ENCODE measurements around the gene CDAN1. TPM values are rescaled to one million over a fixed set of nuclear protein-coding genes. Genes with fewer than 3 reads are reported as not detected.
A peak's percentile ranks its signal among the peaks of the same experiment; 100 is the strongest.
"Not testable (repeated sequence)": the region's sequence is repeated elsewhere in the genome, so short reads cannot be mapped to it uniquely, and the experiment has no call there.

The CDAN1 gene
- polyA plus RNA-seq, 4 donors, result 3.1 to 17.1 (median 5.9) TPM

DNA sequence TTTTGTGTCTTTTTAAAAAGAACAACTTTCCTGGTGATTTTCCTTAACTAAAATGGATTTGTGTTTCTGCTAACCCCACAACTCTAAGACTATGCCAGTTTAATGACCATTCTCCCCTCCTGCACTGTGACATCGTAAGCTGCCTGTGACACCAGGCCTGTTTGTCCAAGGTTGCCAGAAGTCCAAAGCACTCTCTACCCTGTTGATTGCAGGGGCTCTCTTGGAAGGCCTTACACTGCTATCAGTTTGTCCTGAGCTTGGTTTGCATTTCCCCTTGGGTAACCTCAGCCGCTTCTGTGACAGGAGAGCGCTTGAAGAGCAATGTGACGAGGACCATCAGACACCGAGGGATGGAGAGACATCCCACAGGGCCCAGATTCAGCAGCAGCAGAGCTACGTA lies 55.8 kb downstream of the CDAN1 start:
- FAIRE-seq (no peak), DNase-seq (no peak)
- no peak overlapping the region for H3K27ac ChIP-seq (ENCODE audit: low read depth in 1 of 3, low read length in 2 of 3)
- 93 to 98% (median 94%) methylated on average over 6 of the region's 6 CpGs for WGBS, 3 donors
- peaks cover 0 to 24% (median 7%) of the 10 kb centered on the region in 3 donors for H3K36me3 ChIP-seq (ENCODE audit: control insufficient read depth in 3 of 3, insufficient read depth in 2 of 3, low read depth in 1 of 3, low read length in 3 of 3)
- H3K4me1 ChIP-seq (ENCODE audit: control insufficient read depth in 3 of 3, insufficient read depth in 2 of 3, low read depth in 1 of 3, low read length in 2 of 3), result no peaks in the 10 kb centered on the region
- H3K4me3 ChIP-seq (ENCODE audit: low read depth in 1 of 3, low read length in 3 of 3), result no peak overlapping the region
- no peaks in the 10 kb centered on the region for H3K27me3 ChIP-seq (ENCODE audit: control insufficient read depth in 3 of 3, insufficient read depth in 3 of 3, low read length in 3 of 3)
- no peaks in the 10 kb centered on the region for H3K9me3 ChIP-seq (ENCODE audit: control insufficient read depth in 2 of 2, insufficient read depth in 1 of 2, low read depth in 1 of 2, low read length in 1 of 2)

DNA sequence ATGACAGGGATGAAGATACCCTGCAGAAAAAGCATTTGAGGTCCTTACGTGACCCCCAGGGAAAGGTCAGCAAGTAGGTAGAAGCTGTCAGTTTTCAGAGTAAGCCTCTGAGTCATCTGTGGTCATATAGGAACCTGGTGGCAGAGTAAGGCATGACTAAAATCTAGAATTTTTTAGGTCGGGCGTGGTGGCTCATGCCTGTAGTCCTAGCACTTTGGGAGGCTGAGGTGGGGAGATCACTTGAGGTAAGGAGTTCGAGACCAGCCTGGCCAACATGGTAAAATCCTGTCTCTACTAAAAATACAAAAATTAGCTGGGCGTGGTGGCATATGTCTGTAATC lies 56.8 kb downstream of the CDAN1 start:
- peaks cover 0 to 21% (median 2%) of the 10 kb centered on the region in 3 donors for H3K36me3 ChIP-seq (ENCODE audit: control insufficient read depth in 3 of 3, insufficient read depth in 2 of 3, low read depth in 1 of 3, low read length in 3 of 3)
- H3K27ac ChIP-seq (ENCODE audit: low read depth in 1 of 3, low read length in 2 of 3); H3K4me1 ChIP-seq (ENCODE audit: control insufficient read depth in 3 of 3, insufficient read depth in 2 of 3, low read depth in 1 of 3, low read length in 2 of 3); H3K27me3 ChIP-seq (ENCODE audit: control insufficient read depth in 3 of 3, insufficient read depth in 3 of 3, low read length in 3 of 3); DNase-seq; H3K4me3 ChIP-seq (ENCODE audit: low read depth in 1 of 3, low read length in 3 of 3); H3K9me3 ChIP-seq (ENCODE audit: control insufficient read depth in 2 of 2, insufficient read depth in 1 of 2, low read depth in 1 of 2, low read length in 1 of 2); FAIRE-seq: not testable (repeated sequence)
- WGBS, 3 donors, result 74 to 86% (median 86%) methylated on average over 5 of the region's 5 CpGs

DNA sequence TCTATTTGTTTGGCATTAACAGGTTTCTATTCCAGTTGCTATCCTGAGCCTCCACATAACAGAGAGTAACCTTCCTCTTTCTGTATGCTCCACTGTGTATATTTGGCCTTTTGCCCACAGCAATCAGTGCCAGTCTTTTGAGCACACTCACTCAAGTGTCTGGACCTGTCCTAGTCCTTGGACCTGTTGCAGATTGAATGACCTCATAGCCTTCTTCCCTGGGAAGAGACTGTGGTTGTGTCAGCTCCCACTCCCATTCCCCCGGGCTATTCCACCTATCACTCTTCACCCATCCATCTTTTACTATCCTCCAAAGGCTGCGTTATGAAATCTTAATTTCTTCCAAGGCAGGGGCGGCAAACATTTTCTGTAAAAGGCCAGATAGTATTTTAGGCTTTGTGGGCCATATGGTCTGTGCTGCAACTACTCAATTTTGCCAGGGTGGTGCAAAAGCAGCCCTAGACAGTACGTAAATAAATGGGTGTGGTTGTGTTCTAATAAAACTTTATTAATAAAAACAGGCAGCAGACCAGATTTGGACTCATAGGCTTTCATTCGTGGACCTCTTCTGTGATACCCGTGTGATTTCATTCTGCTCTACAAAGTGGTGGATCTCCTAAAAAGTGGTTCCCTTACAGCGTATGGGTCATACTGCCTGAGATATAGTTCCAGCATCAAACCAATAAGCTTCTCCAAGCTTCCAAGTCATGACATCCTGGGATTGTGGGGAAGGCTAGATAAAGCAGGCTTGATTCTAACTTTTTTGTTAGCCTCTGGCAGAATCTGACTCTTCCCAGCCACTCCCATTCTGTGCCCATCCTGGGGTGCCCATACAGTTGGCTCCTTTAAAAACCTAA lies 57.4 kb downstream of the CDAN1 start:
- H3K9me3 ChIP-seq (ENCODE audit: control insufficient read depth in 2 of 2, insufficient read depth in 1 of 2, low read depth in 1 of 2, low read length in 1 of 2), result no peaks in the 10 kb centered on the region
- 80 to 92% (median 83%) methylated on average over 7 of the region's 7 CpGs for WGBS, 3 donors
- H3K4me1 ChIP-seq (ENCODE audit: control insufficient read depth in 3 of 3, insufficient read depth in 2 of 3, low read depth in 1 of 3, low read length in 2 of 3), result no peaks in the 10 kb centered on the region
- no peak for FAIRE-seq
- H3K27ac ChIP-seq (ENCODE audit: low read depth in 1 of 3, low read length in 2 of 3), result no peak overlapping the region
- H3K27me3 ChIP-seq (ENCODE audit: control insufficient read depth in 3 of 3, insufficient read depth in 3 of 3, low read length in 3 of 3), result no peaks in the 10 kb centered on the region
- peaks cover 0 to 18% (median 2%) of the 10 kb centered on the region in 3 donors for H3K36me3 ChIP-seq (ENCODE audit: control insufficient read depth in 3 of 3, insufficient read depth in 2 of 3, low read depth in 1 of 3, low read length in 3 of 3)
- H3K4me3 ChIP-seq (ENCODE audit: low read depth in 1 of 3, low read length in 3 of 3), result no peak overlapping the region
- peak in 1 of 2 donors; percentile 25 for DNase-seq

DNA sequence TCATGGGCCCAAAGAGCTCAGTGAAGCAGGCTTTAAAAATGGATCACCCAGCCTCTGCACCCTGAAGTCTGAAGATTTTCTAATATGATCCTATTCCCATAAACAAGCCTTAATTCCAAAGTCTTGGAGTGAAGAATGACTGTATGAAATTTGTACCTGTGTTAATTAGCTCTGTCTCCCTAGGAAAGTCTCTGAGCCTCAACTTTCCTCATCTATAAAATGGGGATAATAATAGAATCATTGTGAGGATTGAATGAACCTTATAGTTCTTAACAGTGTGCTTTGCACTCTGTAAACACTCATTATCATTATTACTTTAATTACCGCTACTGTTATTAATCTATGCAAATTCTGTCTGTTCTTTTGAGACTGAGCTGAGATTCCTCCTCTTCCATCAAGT lies 61.9 kb downstream of the CDAN1 start:
- WGBS, 3 donors, result 100% methylated on average over 1 of the region's 1 CpG
- DNase-seq, result no peak
- Histone ChIP-seq H3K36me3 (ENCODE audit: control insufficient read depth in 3 of 3, insufficient read depth in 2 of 3, low read depth in 1 of 3, low read length in 3 of 3) (peaks cover 0 to 12% (median 0%) of the 10 kb centered on the region in 3 donors), H3K9me3 (ENCODE audit: control insufficient read depth in 2 of 2, insufficient read depth in 1 of 2, low read depth in 1 of 2, low read length in 1 of 2) (no peaks in the 10 kb centered on the region), H3K4me1 (ENCODE audit: control insufficient read depth in 3 of 3, insufficient read depth in 2 of 3, low read depth in 1 of 3, low read length in 2 of 3) (no peaks in the 10 kb centered on the region), H3K4me3 (ENCODE audit: low read depth in 1 of 3, low read length in 3 of 3) (no peak overlapping the region), H3K27me3 (ENCODE audit: control insufficient read depth in 3 of 3, insufficient read depth in 3 of 3, low read length in 3 of 3) (no peaks in the 10 kb centered on the region), H3K27ac (ENCODE audit: low read depth in 1 of 3, low read length in 2 of 3) (no peak overlapping the region)
- FAIRE-seq, result no peak

DNA sequence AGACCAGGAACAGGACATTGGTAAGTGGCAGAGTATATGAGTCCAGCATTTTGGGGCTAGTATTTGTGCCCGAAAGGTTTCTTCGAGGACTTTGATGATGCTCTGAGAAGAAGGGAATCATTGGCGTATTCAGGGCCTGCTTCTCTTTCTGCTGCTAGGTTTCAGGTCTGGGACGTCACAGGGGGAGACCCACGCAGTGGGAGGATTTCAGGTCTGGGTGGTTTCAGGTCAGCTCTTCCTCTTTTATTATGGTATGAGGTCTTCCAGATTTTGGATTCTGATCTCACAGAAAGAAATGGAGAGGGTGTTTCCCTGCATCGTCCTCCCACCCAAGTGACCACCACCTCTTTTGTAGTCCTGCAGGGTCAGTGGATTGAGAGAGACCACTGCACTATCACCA lies 62.5 kb downstream of the CDAN1 start:
- Histone ChIP-seq H3K9me3 (ENCODE audit: control insufficient read depth in 2 of 2, insufficient read depth in 1 of 2, low read depth in 1 of 2, low read length in 1 of 2) (no peaks in the 10 kb centered on the region), H3K27me3 (ENCODE audit: control insufficient read depth in 3 of 3, insufficient read depth in 3 of 3, low read length in 3 of 3) (no peaks in the 10 kb centered on the region), H3K27ac (ENCODE audit: low read depth in 1 of 3, low read length in 2 of 3) (no peak overlapping the region), H3K36me3 (ENCODE audit: control insufficient read depth in 3 of 3, insufficient read depth in 2 of 3, low read depth in 1 of 3, low read length in 3 of 3) (peaks cover 0 to 12% (median 0%) of the 10 kb centered on the region in 3 donors), H3K4me1 (ENCODE audit: control insufficient read depth in 3 of 3, insufficient read depth in 2 of 3, low read depth in 1 of 3, low read length in 2 of 3) (no peaks in the 10 kb centered on the region), H3K4me3 (ENCODE audit: low read depth in 1 of 3, low read length in 3 of 3) (no peak overlapping the region)
- 87 to 95% (median 94%) methylated on average over 6 of the region's 6 CpGs for WGBS, 3 donors
- no peak for FAIRE-seq
- no peak for DNase-seq

Other genes starting within 250 kb of the CDAN1 start
- gene ZNF106, start 246.0 kb downstream of the CDAN1 start, polyA plus RNA-seq, result 10 to 100 TPM in 3 of 4 donors, 1 to 10 TPM in 1; 8.3 to 29.4 (median 13.5) TPM
- gene SNAP23, start 241.5 kb downstream of the CDAN1 start, polyA plus RNA-seq, result 100 to 1,000 TPM in 2 of 4 donors, 10 to 100 TPM in 2; 39.6 to 163 (median 113) TPM
- 10 to 100 TPM in 2 of 4 donors, 1 to 10 TPM in 2; 7.6 to 22.6 (median 13.3) TPM for gene LRRC57, start 188.3 kb downstream of the CDAN1 start, polyA plus RNA-seq
- 10 to 100 TPM in 2 of 4 donors, 1 to 10 TPM in 2; 5.4 to 16.1 (median 12.7) TPM for gene HAUS2, start 188.3 kb downstream of the CDAN1 start, polyA plus RNA-seq
- 1 to 10 TPM in 2 of 4 donors, under 1 TPM in 2; under 0.01 to 5.0 (median 1.9) TPM for gene STARD9, start 161.5 kb downstream of the CDAN1 start, polyA plus RNA-seq
- gene TTBK2, start 183.7 kb upstream of the CDAN1 start, polyA plus RNA-seq, result 1 to 10 TPM in 2 of 4 donors, under 1 TPM in 2; 0.45 to 5.3 (median 1.4) TPM

Measured in small intestine (tissue), 7 donors.